CD14-positive monocyte (primary cell): ENCODE results near the gene B3GNT9. TPM values are rescaled to one million over a fixed set of nuclear protein-coding genes. Genes with fewer than 3 reads are reported as not detected.

ENCODE experiments used
- DNase-seq, 3 donors: peaks; one replicate each; pipeline ENCODE4 v3.0.0-alpha.2; 2011 to 2022
- H2AFZ ChIP-seq: 2 replicates; pipeline ENCODE4 v1.6.0; 2012; ENCODE audit warnings: mild to moderate bottlenecking, low read depth, low read length, inconsistent platforms; ENCODE audit not compliant: insufficient read depth, poor library complexity, severe bottlenecking
- H3K27ac ChIP-seq, 2 donors: 1 replicate in 1 of 2; 2 replicates in 1 of 2; pipeline ENCODE4 v1.5.1; 2012 to 2013; ENCODE audit warnings: low read length in 2 of 2, control low read depth in 1 of 2, inconsistent platforms in 1 of 2, low read depth in 1 of 2, mild to moderate bottlenecking in 1 of 2
- H3K27me3 ChIP-seq, 2 donors: one replicate each; pipeline versions ENCODE4 v1.6.0 to v1.6.1; 2011 to 2013; ENCODE audit warnings: low read length in 2 of 2; ENCODE audit not compliant: control insufficient read depth in 2 of 2, insufficient read depth in 2 of 2
- H3K36me3 ChIP-seq, 2 donors: replicated peaks in 1 of 2; 1 replicate in 1 of 2; 2 replicates in 1 of 2; pipeline versions ENCODE4 v1.5.1 to v1.6.1; 2012 to 2013; ENCODE audit warnings: low read length in 2 of 2, control low read depth in 1 of 2, inconsistent platforms in 1 of 2, mild to moderate bottlenecking in 1 of 2; ENCODE audit not compliant: insufficient read depth in 2 of 2, control insufficient read depth in 1 of 2
- H3K4me1 ChIP-seq, 2 donors: 1 replicate in 1 of 2; 2 replicates in 1 of 2; pipeline versions ENCODE4 v1.5.1 to v1.6.1; 2012 to 2013; ENCODE audit warnings: low read length in 2 of 2, control low read depth in 1 of 2, inconsistent platforms in 1 of 2, mild to moderate bottlenecking in 1 of 2, moderate library complexity in 1 of 2; ENCODE audit not compliant: insufficient read depth in 2 of 2, control insufficient read depth in 1 of 2
- H3K4me2 ChIP-seq: replicated peaks from 2 replicates; pipeline ENCODE3; 2012; ENCODE audit warnings: low read length, moderate library complexity, mild to moderate bottlenecking; ENCODE audit not compliant: poor library complexity, severe bottlenecking; ENCODE audit errors: extremely low read depth
- H3K4me3 ChIP-seq, 3 experiments: fragments of 200-600 bp in 1 of 3; sonication (generic) in 1 of 3; replicated peaks in 1 of 3; 1 replicate in 2 of 3; 2 replicates in 1 of 3; pipeline ENCODE4 v1.5.1; 2011 to 2013; ENCODE audit warnings: low read length in 3 of 3, mild to moderate bottlenecking in 3 of 3, control low read depth in 2 of 3, low read depth in 2 of 3, inconsistent platforms in 1 of 3, moderate library complexity in 1 of 3
- H3K79me2 ChIP-seq: 2 replicates; pipeline ENCODE4 v1.6.0; 2012; ENCODE audit warnings: mild to moderate bottlenecking, control low read depth, inconsistent platforms, low read length, moderate library complexity; ENCODE audit not compliant: insufficient read depth
- H3K9ac ChIP-seq: 2 replicates; pipeline ENCODE4 v1.6.0; 2017; ENCODE audit warnings: low read length, mild to moderate bottlenecking; ENCODE audit not compliant: insufficient read depth, poor library complexity, severe bottlenecking
- H3K9me3 ChIP-seq, 2 donors: replicated peaks in 1 of 2; 1 replicate in 1 of 2; 2 replicates in 1 of 2; pipeline versions ENCODE4 v1.5.1 to v1.6.1; 2012 to 2013; ENCODE audit warnings: low read length in 2 of 2, control low read depth in 1 of 2; ENCODE audit not compliant: control insufficient read depth in 1 of 2, insufficient read depth in 1 of 2
- H4K20me1 ChIP-seq: 2 replicates; pipeline ENCODE4 v1.6.0; 2012; ENCODE audit warnings: mild to moderate bottlenecking, low read length, control low read depth, moderate library complexity; ENCODE audit not compliant: insufficient read depth
- H3K27ac Mint-ChIP-seq, 7 donors: one replicate each; pipeline ENCODE4 v1.8.0; 2020; ENCODE audit warnings: mild to moderate bottlenecking in 7 of 7, mixed read lengths in 7 of 7, moderate library complexity in 6 of 7, inconsistent platforms in 2 of 7
- H3K27me3 Mint-ChIP-seq, 3 donors: one replicate each; pipeline ENCODE4 v1.8.0; 2021 to 2022; ENCODE audit warnings: low read depth in 3 of 3, mild to moderate bottlenecking in 3 of 3, mixed read lengths in 3 of 3, moderate library complexity in 3 of 3, inconsistent platforms in 1 of 3
- H3K36me3 Mint-ChIP-seq, 2 donors: one replicate each; pipeline ENCODE4 v1.8.0; 2020; ENCODE audit warnings: mixed read lengths in 2 of 2, inconsistent platforms in 1 of 2, mild to moderate bottlenecking in 1 of 2
- H3K4me1 Mint-ChIP-seq: one replicate; pipeline ENCODE4 v1.8.0; 2020; ENCODE audit warnings: mild to moderate bottlenecking, mixed read lengths
- H3K4me3 Mint-ChIP-seq, 2 donors: one replicate each; pipeline ENCODE4 v1.8.0; 2020; ENCODE audit warnings: mild to moderate bottlenecking in 2 of 2, mixed read lengths in 2 of 2, moderate library complexity in 1 of 2
- H3K9me3 Mint-ChIP-seq, 7 donors: one replicate each; pipeline ENCODE4 v1.8.0; 2020 to 2022; ENCODE audit warnings: mixed read lengths in 7 of 7, mild to moderate bottlenecking in 6 of 7, moderate library complexity in 6 of 7, inconsistent platforms in 2 of 7
- WGBS: methylation state at CpG from one replicate; pipeline ENCODE4 v1.1.5; 2013; ENCODE audit warnings: missing lambda C conversion rate; ENCODE audit not compliant: insufficient coverage; 5-methylcytosine and 5-hydroxymethylcytosine counted together
- intact Hi-C, 2 donors: fragments of 100-400 bp; cut with micrococcal nuclease; formaldehyde crosslinking; loops; one replicate each; pipeline versions ENCODE4 v1.15.0 to v1.15.1; 2023
- polyA plus RNA-seq, 3 donors: library from polyadenylated mRNA; depleted of rRNA in 1 of 3; unstranded in 2 of 3; stranded (reverse) in 1 of 3; fragments of 300-500 nt in 2 of 3; fragments of >200 nt in 1 of 3; fragmentation: Illumina TruSeq in 2 of 3; gene quantifications; 1 replicate in 2 of 3; 2 replicates in 1 of 3; pipeline ENCODE4 v1.2.3, GENCODE V29; 2012 to 2021
- TF ChIP-seq, protein P1 (sequence below): fragments of 200-600 bp; IDR thresholded peaks from one replicate; pipeline ENCODE4 v1.8.0; 2022; ENCODE audit warnings: antibody characterized with exemption, mild to moderate bottlenecking

The B3GNT9 gene
- polyA plus RNA-seq, 3 donors: 0.10 to 0.67 (median 0.20) TPM

DNA sequence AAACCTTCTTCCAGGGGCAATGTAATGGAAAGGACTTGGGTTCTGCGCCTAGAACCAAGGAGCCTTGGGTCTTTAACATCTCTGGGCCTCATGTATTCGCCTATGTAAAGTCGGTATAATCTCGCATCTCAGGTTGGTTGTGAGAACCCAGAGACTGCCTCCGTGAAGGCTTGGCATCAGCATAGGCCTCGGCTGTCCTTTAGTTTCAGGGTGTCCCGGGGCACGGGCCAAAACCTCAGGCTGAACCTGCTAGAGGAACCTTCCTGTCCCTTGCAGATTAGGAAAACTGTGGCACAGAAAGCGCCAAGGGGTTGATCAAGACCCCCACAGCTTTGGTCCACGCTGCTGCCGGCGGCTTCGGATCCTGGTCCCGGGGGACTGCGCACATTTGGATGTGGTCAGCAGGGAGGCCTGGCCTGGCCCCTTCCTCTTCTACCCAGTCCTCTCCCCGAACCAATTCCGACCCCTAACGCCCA, 41.8 kb downstream of the B3GNT9 start:
- H3K36me3 ChIP-seq: peaks cover 0 to 17% of the 10 kb centered on the region in 2 donors
- 89% methylated on average over 14 of the region's 18 CpGs for WGBS
- peaks cover 33% of the 10 kb centered on the region for H4K20me1 ChIP-seq
- no peaks in the 10 kb centered on the region for H3K27me3 ChIP-seq
- H3K27me3 Mint-ChIP-seq: no peaks in the 10 kb centered on the region
- peak overlapping the region; percentile 85 for H2AFZ ChIP-seq
- H3K4me1 Mint-ChIP-seq: peaks cover 63% of the 10 kb centered on the region
- no peaks in the 10 kb centered on the region for H3K9me3 ChIP-seq
- H3K4me3 ChIP-seq: peak overlapping the region; percentile 84 to 99 (median 99)
- H3K36me3 Mint-ChIP-seq: peaks cover 19 to 26% of the 10 kb centered on the region in 2 donors
- H3K27ac ChIP-seq: peak overlapping the region in 1 of 2 donors; percentile 99
- peaks cover 0 to 1% (median 0%) of the 10 kb centered on the region in 7 donors for H3K9me3 Mint-ChIP-seq
- no peak for DNase-seq
- peak overlapping the region; percentile 100 for H3K4me3 Mint-ChIP-seq
- intact Hi-C loops: loop anchor here in 1 of 2 donors (10.0 kb wide), 1 partner anchor 84 kb away; the partner anchor contains the start of gene CBFB
- peaks cover 54 to 58% of the 10 kb centered on the region in 2 donors for H3K4me1 ChIP-seq
- H3K79me2 ChIP-seq: peaks cover 42% of the 10 kb centered on the region
- peak overlapping the region; percentile 96 for H3K9ac ChIP-seq
- peak overlapping the region; percentile 87 to 100 (median 98) for H3K27ac Mint-ChIP-seq
- peak overlapping the region; percentile 88 for H3K4me2 ChIP-seq
- TF ChIP-seq, protein P1, sequence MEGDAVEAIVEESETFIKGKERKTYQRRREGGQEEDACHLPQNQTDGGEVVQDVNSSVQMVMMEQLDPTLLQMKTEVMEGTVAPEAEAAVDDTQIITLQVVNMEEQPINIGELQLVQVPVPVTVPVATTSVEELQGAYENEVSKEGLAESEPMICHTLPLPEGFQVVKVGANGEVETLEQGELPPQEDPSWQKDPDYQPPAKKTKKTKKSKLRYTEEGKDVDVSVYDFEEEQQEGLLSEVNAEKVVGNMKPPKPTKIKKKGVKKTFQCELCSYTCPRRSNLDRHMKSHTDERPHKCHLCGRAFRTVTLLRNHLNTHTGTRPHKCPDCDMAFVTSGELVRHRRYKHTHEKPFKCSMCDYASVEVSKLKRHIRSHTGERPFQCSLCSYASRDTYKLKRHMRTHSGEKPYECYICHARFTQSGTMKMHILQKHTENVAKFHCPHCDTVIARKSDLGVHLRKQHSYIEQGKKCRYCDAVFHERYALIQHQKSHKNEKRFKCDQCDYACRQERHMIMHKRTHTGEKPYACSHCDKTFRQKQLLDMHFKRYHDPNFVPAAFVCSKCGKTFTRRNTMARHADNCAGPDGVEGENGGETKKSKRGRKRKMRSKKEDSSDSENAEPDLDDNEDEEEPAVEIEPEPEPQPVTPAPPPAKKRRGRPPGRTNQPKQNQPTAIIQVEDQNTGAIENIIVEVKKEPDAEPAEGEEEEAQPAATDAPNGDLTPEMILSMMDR: no peak

DNA sequence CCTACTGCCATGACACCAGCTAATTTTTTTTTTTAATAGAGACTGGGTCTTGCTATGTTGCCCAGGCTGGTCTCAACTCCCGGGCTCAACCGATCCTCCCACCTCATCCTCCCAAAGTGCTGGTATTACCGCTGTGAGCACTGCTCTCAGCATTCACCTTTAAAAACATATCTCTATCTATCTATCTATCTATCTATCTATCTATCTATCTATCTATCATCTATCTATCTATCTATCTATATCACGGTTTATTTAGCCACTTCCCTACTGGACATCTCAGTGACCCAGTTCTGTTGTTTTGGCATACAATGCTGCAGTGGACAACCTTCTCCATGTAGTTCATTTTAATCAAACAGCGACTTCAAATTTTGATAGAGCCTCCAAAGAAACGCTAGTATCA, 42.3 kb downstream of the B3GNT9 start:
- Histone ChIP-seq H3K4me3 (no peak overlapping the region), H3K27ac (no peak overlapping the region), H3K79me2 (peaks cover 37% of the 10 kb centered on the region), H4K20me1 (peaks cover 30% of the 10 kb centered on the region), H3K36me3 (peaks cover 0 to 17% of the 10 kb centered on the region in 2 donors), H2AFZ (no peak overlapping the region), H3K27me3 (no peaks in the 10 kb centered on the region), H3K4me2 (peak overlapping the region; percentile 88), H3K9me3 (no peaks in the 10 kb centered on the region), H3K9ac (no peak overlapping the region), H3K4me1 (peaks cover 54 to 55% of the 10 kb centered on the region in 2 donors)
- H3K4me3 Mint-ChIP-seq: no peak overlapping the region
- H3K9me3 Mint-ChIP-seq: peaks cover 0 to 1% (median 0%) of the 10 kb centered on the region in 7 donors
- no peaks in the 10 kb centered on the region for H3K27me3 Mint-ChIP-seq
- intact Hi-C loops: loop anchor here in 1 of 2 donors (10.0 kb wide), 1 partner anchor 84 kb away; the partner anchor contains the start of gene CBFB
- peaks cover 64% of the 10 kb centered on the region for H3K4me1 Mint-ChIP-seq
- TF ChIP-seq, protein P1: no peak
- H3K27ac Mint-ChIP-seq: no peak overlapping the region
- H3K36me3 Mint-ChIP-seq: peaks cover 15 to 22% of the 10 kb centered on the region in 2 donors
- DNase-seq: no peak
- WGBS: 100% methylated on average over 4 of the region's 6 CpGs
